Stimulated activated CD8-positive, alpha-beta memory T cell treated with anti-CD3 and anti-CD28 coated beads, Interleukin-2, amount 100 ng/mL, for 1 hour (primary cell): ENCODE results near the gene RIOK1.

Experiments used
- DNase-seq, 2 donors: peaks; one replicate each; pipeline ENCODE4 v3.0.0-alpha.2; 2020; ENCODE audit warnings: low read depth in 2 of 2

RIOK1 gene

GRCh38 chr6:7409740-7410139 lies 20.1 kb downstream of the RIOK1 start:
- DNase-seq: no peak

GRCh38 chr6:7410851-7411250 lies 21.2 kb downstream of the RIOK1 start:
- no peak for DNase-seq

- DNase-seq: no peak
Observed at GRCh38 chr6:7411328-7411727, 21.7 kb downstream of the RIOK1 start.

GRCh38 chr6:7413151-7413823 lies 23.7 kb downstream of the RIOK1 start:
- DNase-seq: no peak

- DNase-seq: no peak
Observed at GRCh38 chr6:7414811-7415210, 25.2 kb downstream of the RIOK1 start.

GRCh38 chr6:7417684-7418083 lies 28.1 kb downstream of the RIOK1 start:
- no peak for DNase-seq

GRCh38 chr6:7418238-7418905 lies 28.8 kb downstream of the RIOK1 start:
- DNase-seq: no peak

GRCh38 chr6:7419065-7419464 lies 29.5 kb downstream of the RIOK1 start:
- DNase-seq: no peak

- no peak for DNase-seq
Observed at GRCh38 chr6:7421066-7421465, 31.5 kb downstream of the RIOK1 start.

GRCh38 chr6:7424058-7424457 lies 34.5 kb downstream of the RIOK1 start:
- no peak for DNase-seq

GRCh38 chr6:7424967-7425807 lies 35.6 kb downstream of the RIOK1 start:
- DNase-seq: no peak

GRCh38 chr6:7425808-7426190 lies 36.2 kb downstream of the RIOK1 start:
- no peak for DNase-seq

- DNase-seq: no peak
Observed at GRCh38 chr6:7426447-7427169, 37.0 kb downstream of the RIOK1 start.

GRCh38 chr6:7431313-7431673 lies 41.7 kb downstream of the RIOK1 start:
- no peak for DNase-seq

- no peak for DNase-seq
Observed at GRCh38 chr6:7431674-7432390, 42.2 kb downstream of the RIOK1 start.

GRCh38 chr6:7432391-7433120 lies 42.9 kb downstream of the RIOK1 start:
- DNase-seq: no peak

GRCh38 chr6:7433121-7433617 lies 43.6 kb downstream of the RIOK1 start:
- no peak for DNase-seq

GRCh38 chr6:7434672-7435071 lies 45.1 kb downstream of the RIOK1 start:
- DNase-seq: no peak

- no peak for DNase-seq
Observed at GRCh38 chr6:7438011-7438410, 48.4 kb downstream of the RIOK1 start.

GRCh38 chr6:7439228-7439627 lies 49.6 kb downstream of the RIOK1 start:
- no peak for DNase-seq

GRCh38 chr6:7440476-7440875 lies 50.9 kb downstream of the RIOK1 start:
- DNase-seq: no peak
